HepG2 (cell line): ENCODE results near the gene TMEM74B. TPM values are rescaled to one million over a fixed set of nuclear protein-coding genes. Genes with fewer than 3 reads are reported as not detected.

ENCODE experiments used
- MAZ ChIP-seq, 2 experiments: sonication (generic) in 1 of 2; formaldehyde crosslinking in 1 of 2; IDR thresholded peaks; 2 replicates each; pipeline versions ENCODE4 v1.5.0 to v1.6.1; 2012 to 2020; ENCODE audit warnings: low read depth in 2 of 2, mild to moderate bottlenecking in 2 of 2, borderline replicate concordance in 1 of 2, improper control_type of control experiment in 1 of 2, low read length in 1 of 2, missing genetic modification reagents in 1 of 2, moderate library complexity in 1 of 2
- RAD51 ChIP-seq: fragments of 450-650 bp; IDR thresholded peaks from 2 replicates; pipeline ENCODE4 v1.6.1; 2016; ENCODE audit warnings: borderline replicate concordance
- SAP130 ChIP-seq: IDR thresholded peaks from 2 replicates; pipeline ENCODE4 v1.6.1; 2016; ENCODE audit warnings: low read depth
- TEAD3 ChIP-seq: optimal IDR thresholded peaks from 2 replicates; pipeline ENCODE3; 2016; ENCODE audit warnings: borderline replicate concordance
- THRA ChIP-seq: sonication (generic); formaldehyde crosslinking; IDR thresholded peaks from 2 replicates; pipeline ENCODE4 v1.4.0; 2020; ENCODE audit warnings: missing genetic modification reagents, borderline replicate concordance
- polyA plus RNA-seq, 8 experiments: library from polyadenylated mRNA; depleted of rRNA in 3 of 8; stranded (reverse) in 7 of 8; unstranded in 1 of 8; fragments of >200 nt; fragmentation: Illumina TruSeq in 4 of 8; extraction: Trizol in 4 of 8; gene quantifications; 2 replicates each; pipeline versions ENCODE4 v1.2.1 to v1.2.3, GENCODE V29; 2011 to 2016; ENCODE audit warnings: low read depth in 4 of 8, missing spikeins in 1 of 8, mixed read lengths in 1 of 8; ENCODE audit not compliant: insufficient read depth in 1 of 8
- total RNA-seq, 5 experiments: library from RNA; depleted of rRNA; stranded (reverse); fragments of >200 nt; fragmentation: Illumina TruSeq; extraction: Trizol; gene quantifications; 2 replicates each; pipeline ENCODE4 v1.2.3, GENCODE V29; 2016; ENCODE audit warnings: low read depth in 1 of 5
- TF ChIP-seq, protein P1 (sequence below): sonication (generic); formaldehyde crosslinking; IDR thresholded peaks from 2 replicates; pipeline ENCODE4 v1.9.0; 2021; ENCODE audit warnings: mild to moderate bottlenecking, missing genetic modification reagents

The TMEM74B gene
- total and polyA plus RNA-seq, 2 of the 13 experiments (the other 11 are each of a cell fraction or from before 2014, with no cell fraction given): 4.7 to 18.4 TPM

DNA sequence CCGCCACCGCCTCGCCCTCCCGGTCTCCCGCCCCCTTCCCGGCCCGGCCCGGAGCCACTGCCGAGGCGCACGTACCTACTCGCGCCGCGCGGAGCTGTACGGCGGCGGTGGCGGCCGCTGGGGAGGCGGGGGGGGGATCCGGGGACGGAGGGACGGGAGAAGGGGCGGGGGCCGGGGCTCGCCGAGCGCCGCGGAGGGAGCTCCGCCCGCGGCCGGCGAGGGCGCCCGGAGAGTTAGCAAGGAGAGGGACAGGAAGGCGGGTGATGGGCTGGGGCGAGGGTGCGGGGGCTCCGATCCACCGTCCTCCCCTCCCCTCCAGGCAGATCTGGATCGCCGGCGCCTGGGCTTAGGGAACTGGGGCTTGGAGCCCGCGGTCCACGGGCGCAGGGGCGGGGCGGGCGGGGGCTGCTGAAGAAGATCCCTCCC lies 548 bp upstream of the TMEM74B start (continued):
- TF ChIP-seq THRA (CRISPR knock-in tag) (0 out of 2 replicates have a peak, but pooled peaks have one; percentile 17), TEAD3 (CRISPR knock-in tag) (peak; percentile 2), MAZ (IDR thresholded peaks at IDR 0.05; ENCODE audit: borderline replicate concordance, low read depth, low read length) (0 out of 2 replicates have a peak, but pooled peaks have one; percentile 16), MAZ (CRISPR knock-in tag; IDR thresholded peaks at IDR 0.05; ENCODE audit: low read depth) (0 out of 2 replicates have a peak, but pooled peaks have one; percentile 0), SAP130 (CRISPR knock-in tag) (peak; percentile 15; the same call in 1 of the 2 replicates), RAD51 (no peak)
- TF ChIP-seq, protein P1, sequence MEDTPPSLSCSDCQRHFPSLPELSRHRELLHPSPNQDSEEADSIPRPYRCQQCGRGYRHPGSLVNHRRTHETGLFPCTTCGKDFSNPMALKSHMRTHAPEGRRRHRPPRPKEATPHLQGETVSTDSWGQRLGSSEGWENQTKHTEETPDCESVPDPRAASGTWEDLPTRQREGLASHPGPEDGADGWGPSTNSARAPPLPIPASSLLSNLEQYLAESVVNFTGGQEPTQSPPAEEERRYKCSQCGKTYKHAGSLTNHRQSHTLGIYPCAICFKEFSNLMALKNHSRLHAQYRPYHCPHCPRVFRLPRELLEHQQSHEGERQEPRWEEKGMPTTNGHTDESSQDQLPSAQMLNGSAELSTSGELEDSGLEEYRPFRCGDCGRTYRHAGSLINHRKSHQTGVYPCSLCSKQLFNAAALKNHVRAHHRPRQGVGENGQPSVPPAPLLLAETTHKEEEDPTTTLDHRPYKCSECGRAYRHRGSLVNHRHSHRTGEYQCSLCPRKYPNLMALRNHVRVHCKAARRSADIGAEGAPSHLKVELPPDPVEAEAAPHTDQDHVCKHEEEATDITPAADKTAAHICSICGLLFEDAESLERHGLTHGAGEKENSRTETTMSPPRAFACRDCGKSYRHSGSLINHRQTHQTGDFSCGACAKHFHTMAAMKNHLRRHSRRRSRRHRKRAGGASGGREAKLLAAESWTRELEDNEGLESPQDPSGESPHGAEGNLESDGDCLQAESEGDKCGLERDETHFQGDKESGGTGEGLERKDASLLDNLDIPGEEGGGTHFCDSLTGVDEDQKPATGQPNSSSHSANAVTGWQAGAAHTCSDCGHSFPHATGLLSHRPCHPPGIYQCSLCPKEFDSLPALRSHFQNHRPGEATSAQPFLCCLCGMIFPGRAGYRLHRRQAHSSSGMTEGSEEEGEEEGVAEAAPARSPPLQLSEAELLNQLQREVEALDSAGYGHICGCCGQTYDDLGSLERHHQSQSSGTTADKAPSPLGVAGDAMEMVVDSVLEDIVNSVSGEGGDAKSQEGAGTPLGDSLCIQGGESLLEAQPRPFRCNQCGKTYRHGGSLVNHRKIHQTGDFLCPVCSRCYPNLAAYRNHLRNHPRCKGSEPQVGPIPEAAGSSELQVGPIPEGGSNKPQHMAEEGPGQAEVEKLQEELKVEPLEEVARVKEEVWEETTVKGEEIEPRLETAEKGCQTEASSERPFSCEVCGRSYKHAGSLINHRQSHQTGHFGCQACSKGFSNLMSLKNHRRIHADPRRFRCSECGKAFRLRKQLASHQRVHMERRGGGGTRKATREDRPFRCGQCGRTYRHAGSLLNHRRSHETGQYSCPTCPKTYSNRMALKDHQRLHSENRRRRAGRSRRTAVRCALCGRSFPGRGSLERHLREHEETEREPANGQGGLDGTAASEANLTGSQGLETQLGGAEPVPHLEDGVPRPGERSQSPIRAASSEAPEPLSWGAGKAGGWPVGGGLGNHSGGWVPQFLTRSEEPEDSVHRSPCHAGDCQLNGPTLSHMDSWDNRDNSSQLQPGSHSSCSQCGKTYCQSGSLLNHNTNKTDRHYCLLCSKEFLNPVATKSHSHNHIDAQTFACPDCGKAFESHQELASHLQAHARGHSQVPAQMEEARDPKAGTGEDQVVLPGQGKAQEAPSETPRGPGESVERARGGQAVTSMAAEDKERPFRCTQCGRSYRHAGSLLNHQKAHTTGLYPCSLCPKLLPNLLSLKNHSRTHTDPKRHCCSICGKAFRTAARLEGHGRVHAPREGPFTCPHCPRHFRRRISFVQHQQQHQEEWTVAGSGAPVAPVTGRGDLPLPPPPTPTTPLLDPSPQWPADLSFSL: no peak
